CD4-positive, alpha-beta T cell (primary cell): ENCODE results near the gene CDH13. TPM values are rescaled to one million over a fixed set of nuclear protein-coding genes. Genes with fewer than 3 reads are reported as not detected.

Experiments used
- ATAC-seq: fragments of 200-7000 bp; cut with Tn5 transposase; one replicate; pipeline ENCODE4 v1.10.0; 2022; ENCODE audit warnings: mild to moderate bottlenecking; ENCODE audit not compliant: poor library complexity
- CTCF ChIA-PET: fragments of 350-600 bp; sonication (Branson Sonifier 250); formaldehyde crosslinking; loops from one replicate; lab custom pipeline; 2021; ENCODE audit warnings: antibody characterized with exemption, inconsistent platforms; lab: Charles Lee
- POLR2A ChIA-PET: fragments of 350-600 bp; sonication (Branson Sonifier 250); formaldehyde crosslinking; loops from one replicate; lab custom pipeline; 2021; ENCODE audit warnings: antibody characterized with exemption, inconsistent platforms; lab: Charles Lee
- DNase-seq, 14 experiments: peaks; one replicate each; pipeline ENCODE4 v3.0.0-alpha.2; 2013 to 2020; ENCODE audit warnings: mixed read lengths in 2 of 14
- H3K27ac ChIP-seq, 2 donors: one replicate each; pipeline versions ENCODE4 v1.5.1 to v1.7.0; 2013; ENCODE audit warnings: low read length in 2 of 2, low read depth in 1 of 2, mild to moderate bottlenecking in 1 of 2
- H3K27me3 ChIP-seq, 2 experiments: 1 replicate in 1 of 2; 2 replicates in 1 of 2; pipeline versions ENCODE4 v1.6.1 to v1.7.0; 2013; ENCODE audit warnings: low read length in 2 of 2, control low read depth in 1 of 2, mild to moderate bottlenecking in 1 of 2, moderate library complexity in 1 of 2; ENCODE audit not compliant: insufficient read depth in 2 of 2, control insufficient read depth in 1 of 2
- H3K36me3 ChIP-seq: one replicate; pipeline ENCODE4 v1.6.1; 2013; ENCODE audit warnings: low read length, control low read depth; ENCODE audit not compliant: insufficient read depth
- H3K4me1 ChIP-seq: one replicate; pipeline ENCODE4 v1.6.1; 2013; ENCODE audit warnings: low read length, control low read depth; ENCODE audit not compliant: insufficient read depth
- H3K4me3 ChIP-seq: one replicate; pipeline ENCODE4 v1.5.1; 2013; ENCODE audit warnings: mild to moderate bottlenecking, low read length, moderate library complexity
- H3K9me3 ChIP-seq, 2 experiments: 1 replicate in 1 of 2; 2 replicates in 1 of 2; pipeline versions ENCODE4 v1.6.1 to v1.7.0; 2013; ENCODE audit warnings: low read length in 2 of 2, mild to moderate bottlenecking in 2 of 2, control low read depth in 1 of 2, moderate library complexity in 1 of 2; ENCODE audit not compliant: control insufficient read depth in 1 of 2, insufficient read depth in 1 of 2
- H3K27ac Mint-ChIP-seq: one replicate; pipeline ENCODE4 v1.8.0; 2020; ENCODE audit warnings: mixed read lengths
- H3K27me3 Mint-ChIP-seq: one replicate; pipeline ENCODE4 v1.8.0; 2021; ENCODE audit warnings: mixed read lengths
- H3K36me3 Mint-ChIP-seq: one replicate; pipeline ENCODE4 v1.8.0; 2021; ENCODE audit warnings: low read depth, mixed read lengths
- H3K4me1 Mint-ChIP-seq: one replicate; pipeline ENCODE4 v1.8.0; 2021; ENCODE audit warnings: low read depth, mixed read lengths
- H3K4me3 Mint-ChIP-seq: one replicate; pipeline ENCODE4 v1.8.0; 2020; ENCODE audit warnings: mild to moderate bottlenecking, mixed read lengths
- H3K9me3 Mint-ChIP-seq: one replicate; pipeline ENCODE4 v1.8.0; 2020; ENCODE audit warnings: mixed read lengths
- intact Hi-C, 2 experiments: fragments of 100-400 bp; cut with DNase I in 1 of 2; cut with micrococcal nuclease in 1 of 2; formaldehyde crosslinking; loops; one replicate each; pipeline versions ENCODE4 v1.15.1 to v1.9.0; 2023 to 2025; cut with DNase I, micrococcal nuclease
- total RNA-seq, 174 experiments: library from RNA in 2 of 174; stranded (reverse) in 2 of 174; gene quantifications; one replicate each; pipeline ENCODE4 v1.2.3 and lab custom pipeline; 2021 to 2026
- TF ChIP-seq, protein P1 (sequence below): fragments of 200-600 bp; IDR thresholded peaks from one replicate; pipeline ENCODE4 v1.8.0; 2022; ENCODE audit warnings: antibody characterized with exemption, mild to moderate bottlenecking

Gene CDH13
- total RNA-seq, 2 experiments from 2014 or later = not detected

DNA sequence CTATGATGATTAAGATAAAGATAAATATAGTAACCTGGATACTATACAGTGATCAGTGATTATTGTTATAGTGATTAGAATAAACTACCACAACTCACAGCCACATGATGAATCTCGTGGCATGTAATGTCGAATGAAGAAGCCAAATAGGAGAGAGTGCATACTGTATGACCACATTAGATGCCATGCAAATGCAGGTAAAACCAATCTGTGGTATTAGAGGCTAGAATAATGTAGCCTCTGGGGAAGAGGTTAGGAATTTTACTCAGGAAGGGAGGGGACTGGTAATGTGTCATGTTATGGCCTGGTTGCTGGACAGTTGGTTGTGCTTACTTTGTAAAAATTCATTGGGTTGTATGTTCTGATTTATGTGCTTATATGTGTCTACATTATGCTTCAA is 402.7 kb downstream of the CDH13 start:
- H3K4me3 ChIP-seq = no peak overlapping the region
- Mint-ChIP-seq H3K27ac (no peak overlapping the region), H3K27me3 (no peaks in the 10 kb centered on the region), H3K4me1 (no peaks in the 10 kb centered on the region), H3K4me3 (no peak overlapping the region), H3K36me3 (no peaks in the 10 kb centered on the region), H3K9me3 (peaks cover 8% of the 10 kb centered on the region)
- TF ChIP-seq, protein P1, sequence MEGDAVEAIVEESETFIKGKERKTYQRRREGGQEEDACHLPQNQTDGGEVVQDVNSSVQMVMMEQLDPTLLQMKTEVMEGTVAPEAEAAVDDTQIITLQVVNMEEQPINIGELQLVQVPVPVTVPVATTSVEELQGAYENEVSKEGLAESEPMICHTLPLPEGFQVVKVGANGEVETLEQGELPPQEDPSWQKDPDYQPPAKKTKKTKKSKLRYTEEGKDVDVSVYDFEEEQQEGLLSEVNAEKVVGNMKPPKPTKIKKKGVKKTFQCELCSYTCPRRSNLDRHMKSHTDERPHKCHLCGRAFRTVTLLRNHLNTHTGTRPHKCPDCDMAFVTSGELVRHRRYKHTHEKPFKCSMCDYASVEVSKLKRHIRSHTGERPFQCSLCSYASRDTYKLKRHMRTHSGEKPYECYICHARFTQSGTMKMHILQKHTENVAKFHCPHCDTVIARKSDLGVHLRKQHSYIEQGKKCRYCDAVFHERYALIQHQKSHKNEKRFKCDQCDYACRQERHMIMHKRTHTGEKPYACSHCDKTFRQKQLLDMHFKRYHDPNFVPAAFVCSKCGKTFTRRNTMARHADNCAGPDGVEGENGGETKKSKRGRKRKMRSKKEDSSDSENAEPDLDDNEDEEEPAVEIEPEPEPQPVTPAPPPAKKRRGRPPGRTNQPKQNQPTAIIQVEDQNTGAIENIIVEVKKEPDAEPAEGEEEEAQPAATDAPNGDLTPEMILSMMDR = no peak
- ATAC-seq = no peak
- no peaks in the 10 kb centered on the region for H3K4me1 ChIP-seq
- no peak overlapping the region for H3K27ac ChIP-seq
- ChIA-PET POLR2A (no interaction called here), CTCF (no interaction called here)
- no peaks in the 10 kb centered on the region for H3K27me3 ChIP-seq
- H3K9me3 ChIP-seq = no peaks in the 10 kb centered on the region
- no peak for DNase-seq
- intact Hi-C loops = no loop called here
- H3K36me3 ChIP-seq = no peaks in the 10 kb centered on the region

DNA sequence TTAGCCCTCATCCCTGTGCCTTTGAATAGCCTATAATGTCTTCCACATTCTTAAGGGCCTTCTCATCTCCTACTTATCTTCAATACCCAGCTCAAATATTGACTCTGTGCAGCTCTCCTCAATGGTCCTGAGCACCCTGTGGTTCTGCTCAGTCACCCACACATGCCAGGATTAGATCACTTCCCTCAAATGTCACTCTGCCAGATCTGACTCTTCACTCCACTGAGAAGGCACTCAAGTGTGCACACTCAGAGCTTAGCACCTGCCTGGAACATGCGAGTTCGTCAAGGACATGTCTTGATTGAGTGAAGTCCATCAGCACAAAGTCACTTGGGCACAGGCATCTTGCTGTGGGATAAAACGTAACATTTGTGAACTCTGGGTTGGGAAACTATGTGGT is 404.8 kb downstream of the CDH13 start:
- Histone ChIP-seq H3K27me3 (no peaks in the 10 kb centered on the region), H3K27ac (no peak overlapping the region), H3K9me3 (no peaks in the 10 kb centered on the region), H3K4me3 (no peak overlapping the region), H3K36me3 (no peaks in the 10 kb centered on the region), H3K4me1 (no peaks in the 10 kb centered on the region)
- Mint-ChIP-seq H3K4me3 (no peak overlapping the region), H3K9me3 (peaks cover 8% of the 10 kb centered on the region), H3K27me3 (no peaks in the 10 kb centered on the region), H3K4me1 (no peaks in the 10 kb centered on the region), H3K36me3 (no peaks in the 10 kb centered on the region), H3K27ac (no peak overlapping the region)
- ChIA-PET POLR2A (no interaction called here), CTCF (no interaction called here)
- TF ChIP-seq, protein P1 = no peak
- intact Hi-C loops = no loop called here
- ATAC-seq = no peak
- DNase-seq = no peak

DNA sequence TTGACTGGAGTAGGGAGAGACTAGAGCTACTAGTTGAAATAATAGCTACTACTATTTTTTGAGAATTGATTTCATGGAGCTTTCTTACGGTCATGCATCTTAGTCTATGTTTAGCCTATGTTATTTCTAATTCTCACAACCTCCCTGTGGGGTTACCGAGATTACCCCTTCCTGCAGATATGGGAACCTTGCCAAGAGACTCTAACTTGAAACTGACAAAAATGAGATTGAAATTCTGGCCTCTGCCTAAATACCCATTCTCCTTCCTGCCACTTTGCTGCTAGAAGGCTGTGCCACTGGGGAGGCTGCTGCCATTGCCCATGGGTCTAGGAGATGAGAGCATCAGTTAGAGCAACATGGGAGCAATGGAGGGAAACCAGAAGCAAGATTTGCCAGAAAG is 410.3 kb downstream of the CDH13 start:
- Mint-ChIP-seq H3K27me3 (no peaks in the 10 kb centered on the region), H3K9me3 (no peaks in the 10 kb centered on the region), H3K27ac (no peak overlapping the region), H3K4me1 (no peaks in the 10 kb centered on the region), H3K4me3 (no peak overlapping the region), H3K36me3 (no peaks in the 10 kb centered on the region)
- Histone ChIP-seq H3K27ac (no peak overlapping the region), H3K4me1 (no peaks in the 10 kb centered on the region), H3K9me3 (no peaks in the 10 kb centered on the region), H3K4me3 (no peak overlapping the region), H3K27me3 (no peaks in the 10 kb centered on the region), H3K36me3 (no peaks in the 10 kb centered on the region)
- DNase-seq (no peak), ATAC-seq (no peak)
- intact Hi-C loops = no loop called here
- ChIA-PET CTCF (no interaction called here), POLR2A (no interaction called here)
- TF ChIP-seq, protein P1 = no peak
